ENCODE data around the gene FTCD. TPM values are rescaled to one million over a fixed set of nuclear protein-coding genes. Genes with fewer than 3 reads are reported as not detected.
"Not testable (repeated sequence)": the region's sequence is repeated elsewhere in the genome, so short reads cannot be mapped to it uniquely, and the experiment has no call there.

The FTCD gene
- total RNA-seq, 1 donor = 0.54 TPM

GRCh38 chr21:46114963-46115362, 40.4 kb downstream of the FTCD start:
- DNase-seq (ENCODE audit: low read depth in 2 of 3, low spot score in 2 of 3) = no peak

- no peak for DNase-seq (ENCODE audit: low read depth in 2 of 3, low spot score in 2 of 3)
These were observed 41.7 kb downstream of the FTCD start for GRCh38 chr21:46113497-46114176.

- DNase-seq (ENCODE audit: low read depth in 2 of 3, low spot score in 2 of 3) = no peak
These were observed 42.6 kb downstream of the FTCD start for GRCh38 chr21:46112725-46113215.

GRCh38 chr21:46111857-46112724, 43.3 kb downstream of the FTCD start:
- no peak for DNase-seq (ENCODE audit: low read depth in 2 of 3, low spot score in 2 of 3)

GRCh38 chr21:46111193-46111571, 44.2 kb downstream of the FTCD start:
- no peak for DNase-seq (ENCODE audit: low read depth in 2 of 3, low spot score in 2 of 3)

- no peak for DNase-seq (ENCODE audit: low read depth in 2 of 3, low spot score in 2 of 3)
These were observed 44.7 kb downstream of the FTCD start for GRCh38 chr21:46110499-46111192.

- no peak for DNase-seq (ENCODE audit: low read depth in 2 of 3, low spot score in 2 of 3)
These were observed 45.8 kb downstream of the FTCD start for GRCh38 chr21:46109313-46110221.

- no peak for DNase-seq (ENCODE audit: low read depth in 2 of 3, low spot score in 2 of 3)
These were observed 46.5 kb downstream of the FTCD start for GRCh38 chr21:46108827-46109312.

GRCh38 chr21:46107376-46107775, 48.0 kb downstream of the FTCD start:
- not testable (repeated sequence) for DNase-seq (ENCODE audit: low read depth in 2 of 3, low spot score in 2 of 3)

GRCh38 chr21:46104104-46104503, 51.3 kb downstream of the FTCD start:
- DNase-seq (ENCODE audit: low read depth in 2 of 3, low spot score in 2 of 3) = no peak

GRCh38 chr21:46100906-46101305, 54.5 kb downstream of the FTCD start:
- DNase-seq (ENCODE audit: low read depth in 2 of 3, low spot score in 2 of 3) = no peak

GRCh38 chr21:46100426-46100825, 55.0 kb downstream of the FTCD start:
- DNase-seq (ENCODE audit: low read depth in 2 of 3, low spot score in 2 of 3) = no peak

GRCh38 chr21:46100020-46100419, 55.4 kb downstream of the FTCD start:
- DNase-seq (ENCODE audit: low read depth in 2 of 3, low spot score in 2 of 3) = no peak

- DNase-seq (ENCODE audit: low read depth in 2 of 3, low spot score in 2 of 3) = peak in 2 of 3 donors; percentile 35 to 42
These were observed 55.9 kb downstream of the FTCD start for GRCh38 chr21:46099476-46099875.

- DNase-seq (ENCODE audit: low read depth in 2 of 3, low spot score in 2 of 3) = peak in 2 of 3 donors; percentile 3 to 9
These were observed 56.9 kb downstream of the FTCD start for GRCh38 chr21:46098303-46099141.

GRCh38 chr21:46097336-46098293, 57.8 kb downstream of the FTCD start, which contains the start of gene COL6A2:
Gene COL6A2 (plus strand): TSS chr21:46098112.
- peak; percentile 21 to 50 (median 39) for DNase-seq (ENCODE audit: low read depth in 2 of 3, low spot score in 2 of 3)

- DNase-seq (ENCODE audit: low read depth in 2 of 3, low spot score in 2 of 3) = no peak
These were observed 58.6 kb downstream of the FTCD start for GRCh38 chr21:46096596-46097335.

Measured in hematopoietic multipotent progenitor cell (in vitro differentiated cells).